ENCODE results near the gene ADGRB2. TPM values are rescaled to one million over a fixed set of nuclear protein-coding genes. Genes with fewer than 3 reads are reported as not detected.
A peak's percentile ranks its signal among the peaks of the same experiment; 100 is the strongest.

The ADGRB2 gene
- total RNA-seq, 4 donors from 2014 or later, result 1.4 to 6.0 (median 2.5) TPM

- WGBS, result 100% methylated on average over 2 of the region's 4 CpGs
- H3K4me3 ChIP-seq, result no peak overlapping the region
- H3K27me3 ChIP-seq, result no peaks in the 10 kb centered on the region
- H3K9me3 ChIP-seq, result no peaks in the 10 kb centered on the region
- DNase-seq (ENCODE audit: low spot score in 2 of 2), result no peak
- no peaks in the 10 kb centered on the region for H3K4me1 ChIP-seq
- TF ChIP-seq EP300 (IDR thresholded peaks at IDR 0.05) (no peak), POLR2A (IDR thresholded peaks at IDR 0.05) (no peak), POLR2AphosphoS5 (IDR thresholded peaks at IDR 0.05) (no peak), CTCF (IDR thresholded peaks at IDR 0.05) (no peak)
- no peaks in the 10 kb centered on the region for H3K36me3 ChIP-seq
- H3K27ac ChIP-seq, result no peak overlapping the region
Measured at GRCh38 chr1:31748365-31748764, 15.8 kb downstream of the ADGRB2 start.

GRCh38 chr1:31747304-31747703, 16.8 kb downstream of the ADGRB2 start:
- H3K4me3 ChIP-seq, result no peak overlapping the region
- no peaks in the 10 kb centered on the region for H3K36me3 ChIP-seq
- no peaks in the 10 kb centered on the region for H3K9me3 ChIP-seq
- H3K4me1 ChIP-seq, result no peaks in the 10 kb centered on the region
- DNase-seq (ENCODE audit: low spot score in 2 of 2), result no peak
- WGBS, result 87% methylated on average over 1 of the region's 1 CpG
- TF ChIP-seq CTCF (IDR thresholded peaks at IDR 0.05) (no peak), POLR2A (IDR thresholded peaks at IDR 0.05) (no peak), POLR2AphosphoS5 (IDR thresholded peaks at IDR 0.05) (no peak), EP300 (IDR thresholded peaks at IDR 0.05) (no peak)
- H3K27ac ChIP-seq, result no peak overlapping the region
- H3K27me3 ChIP-seq, result no peaks in the 10 kb centered on the region

GRCh38 chr1:31746687-31747086, 17.5 kb downstream of the ADGRB2 start:
- 72% methylated on average over 7 of the region's 7 CpGs for WGBS
- no peaks in the 10 kb centered on the region for H3K4me1 ChIP-seq

GRCh38 chr1:31745946-31746670, 18.0 kb downstream of the ADGRB2 start:
- Histone ChIP-seq H3K9me3 (no peaks in the 10 kb centered on the region), H3K36me3 (no peaks in the 10 kb centered on the region), H3K27ac (no peak overlapping the region), H3K4me3 (no peak overlapping the region), H3K27me3 (no peaks in the 10 kb centered on the region), H3K4me1 (no peaks in the 10 kb centered on the region)
- 64% methylated on average over 14 of the region's 15 CpGs for WGBS
- no peak for DNase-seq (ENCODE audit: low spot score in 2 of 2)
- TF ChIP-seq EP300 (IDR thresholded peaks at IDR 0.05) (no peak), POLR2AphosphoS5 (IDR thresholded peaks at IDR 0.05) (no peak), POLR2A (IDR thresholded peaks at IDR 0.05) (no peak)

More at GRCh38 chr1:31746687-31747086, 17.5 kb downstream of the ADGRB2 start:
- Histone ChIP-seq H3K27me3 (no peaks in the 10 kb centered on the region), H3K4me3 (no peak overlapping the region), H3K9me3 (no peaks in the 10 kb centered on the region), H3K27ac (no peak overlapping the region), H3K36me3 (no peaks in the 10 kb centered on the region)
- no peak for DNase-seq (ENCODE audit: low spot score in 2 of 2)
- no peak for TF ChIP-seq POLR2A (IDR thresholded peaks at IDR 0.05)
- TF ChIP-seq EP300 (IDR thresholded peaks at IDR 0.05), result no peak
- no peak for TF ChIP-seq CTCF (IDR thresholded peaks at IDR 0.05)

- Histone ChIP-seq H3K4me1 (no peaks in the 10 kb centered on the region), H3K27ac (no peak overlapping the region), H3K36me3 (no peaks in the 10 kb centered on the region), H3K9me3 (no peaks in the 10 kb centered on the region), H3K4me3 (no peak overlapping the region), H3K27me3 (no peaks in the 10 kb centered on the region)
- no peak for DNase-seq (ENCODE audit: low spot score in 2 of 2)
- 23% methylated on average over 2 of the region's 4 CpGs for whole genome bisulfite sequencing
- no peak for TF ChIP-seq EP300 (IDR thresholded peaks at IDR 0.05)
- peak; percentile 49 to 83 for TF ChIP-seq CTCF (IDR thresholded peaks at IDR 0.05)
Measured at GRCh38 chr1:31745096-31745945, 18.8 kb downstream of the ADGRB2 start.

All from suprapubic skin (tissue), 4 donors.